ENCODE measurements around the gene FOSB. TPM values are rescaled to one million over a fixed set of nuclear protein-coding genes. Genes with fewer than 3 reads are reported as not detected.

Gene FOSB
- total and polyA plus RNA-seq, 9 of the 15 experiments (the other 6 are each of a cell fraction or from before 2014, with no cell fraction given), result 0.11 to 2.7 (median 0.73) TPM

- 0 out of 4 replicates have a peak, but pooled peaks of 1 of the 2 experiments have one; percentile 46 for TF ChIP-seq TBL1XR1 (IDR thresholded peaks at IDR 0.05; ENCODE audit: low read length in 2 of 2)
- TF ChIP-seq CTCFL (IDR thresholded peaks at IDR 0.05; ENCODE audit: borderline replicate concordance, insufficient read depth, low read depth, low read length, poor library complexity, severe bottlenecking), result no peak
- TF ChIP-seq CTCF (IDR thresholded peaks at IDR 0.05 in 2 of 3, conservative IDR thresholded peaks at IDR 0.05 in 1 of 3; ENCODE audit: insufficient read depth in 2 of 3, low read depth in 1 of 3, low read length in 3 of 3), result 0 out of 6 replicates have a peak, but pooled peaks of 1 of the 3 experiments have one; percentile 26
- TF ChIP-seq FUS (optimal IDR thresholded peaks at IDR 0.05; ENCODE audit: low read depth, low read length), result no peak
- peak; percentile 67 for TF ChIP-seq RBFOX2 (IDR thresholded peaks at IDR 0.05; ENCODE audit: low read depth, low read length)
- peak; percentile 14; the same call in 1 of the 2 replicates for TF ChIP-seq E2F1 (CRISPR knock-in tag; IDR thresholded peaks at IDR 0.05)
- TF ChIP-seq TRIM24 (IDR thresholded peaks at IDR 0.05), result no peak
- no peak for TF ChIP-seq STAT6 (CRISPR knock-in tag; IDR thresholded peaks at IDR 0.05)
- TF ChIP-seq IRF2 (CRISPR knock-in tag; IDR thresholded peaks at IDR 0.05), result no peak
- no peak for TF ChIP-seq REST (IDR thresholded peaks at IDR 0.05; ENCODE audit: borderline replicate concordance)
- TF ChIP-seq REST (CRISPR knock-in tag; IDR thresholded peaks at IDR 0.05; ENCODE audit: low read depth), result no peak
These were observed 409 bp downstream of the FOSB start (continued) for GRCh38 chr19:45468159-45468651.
